HG03139 (cell line): ENCODE measurements around the gene GYPC.

Source experiments
- ATAC-seq: cut with Tn5 transposase; IDR thresholded peaks from one replicate; pipeline ENCODE4 v1.9.1; 2021; ENCODE audit not compliant: unreplicated experiment

The GYPC gene

DNA sequence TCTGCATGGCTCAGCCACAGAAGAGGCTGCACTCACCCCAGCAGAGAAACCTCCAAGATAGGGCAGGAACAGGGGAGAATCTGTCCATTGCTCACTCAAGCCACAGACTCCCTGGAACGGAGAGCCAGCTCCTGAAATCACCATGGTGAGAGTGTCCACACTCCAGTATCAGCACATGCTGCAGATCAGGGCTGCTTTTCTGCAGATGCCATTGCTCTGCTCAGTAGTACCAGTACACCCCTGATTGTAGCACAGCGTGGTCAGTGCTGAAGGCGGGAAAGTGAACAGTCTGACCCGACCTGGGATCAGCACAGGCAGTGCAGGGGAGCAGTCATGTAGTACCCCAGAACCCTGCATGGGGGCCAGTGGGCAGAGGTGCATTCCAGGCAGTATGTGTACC is 73.9 kb downstream of the GYPC start:
- no peak for ATAC-seq

DNA sequence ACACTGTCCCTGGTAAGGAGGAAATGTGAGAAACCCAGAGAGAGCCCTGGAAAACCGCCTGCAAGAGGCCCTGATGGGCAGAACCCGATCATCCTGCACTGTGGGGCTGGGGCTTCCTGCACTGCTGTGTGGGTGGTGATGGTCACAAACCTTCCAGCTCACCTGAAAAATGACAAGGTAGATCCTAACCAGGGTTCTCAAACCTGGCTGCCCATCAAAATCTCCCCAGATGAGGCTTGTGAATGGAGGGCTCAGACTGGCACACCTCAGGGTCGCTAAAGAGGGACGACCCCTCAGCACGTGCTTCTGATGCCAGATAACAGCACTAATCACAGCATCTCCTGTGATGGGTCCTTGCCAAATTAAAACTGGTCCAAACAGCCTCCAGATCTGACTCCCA is 74.7 kb downstream of the GYPC start:
- no peak for ATAC-seq

DNA sequence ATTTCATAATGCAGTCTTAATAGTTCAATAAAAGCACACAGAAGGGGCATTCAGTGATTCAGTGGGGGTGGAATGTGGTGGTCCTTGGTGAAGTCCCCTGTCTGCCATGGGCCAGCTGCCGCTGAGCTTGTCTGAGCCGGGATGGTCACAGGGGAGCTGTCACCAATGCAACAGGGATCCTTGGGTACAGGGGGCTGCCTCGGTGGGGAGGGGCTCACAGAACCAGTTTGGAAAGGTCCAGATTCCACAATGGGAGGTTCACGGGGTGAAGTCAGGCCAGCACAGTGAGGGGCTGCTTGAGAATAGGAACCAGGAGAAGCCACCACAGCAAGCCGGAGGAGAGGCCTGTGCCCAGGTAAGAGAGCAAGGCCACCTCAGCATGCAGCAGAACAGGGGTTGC is 75.4 kb downstream of the GYPC start:
- ATAC-seq: no peak

DNA sequence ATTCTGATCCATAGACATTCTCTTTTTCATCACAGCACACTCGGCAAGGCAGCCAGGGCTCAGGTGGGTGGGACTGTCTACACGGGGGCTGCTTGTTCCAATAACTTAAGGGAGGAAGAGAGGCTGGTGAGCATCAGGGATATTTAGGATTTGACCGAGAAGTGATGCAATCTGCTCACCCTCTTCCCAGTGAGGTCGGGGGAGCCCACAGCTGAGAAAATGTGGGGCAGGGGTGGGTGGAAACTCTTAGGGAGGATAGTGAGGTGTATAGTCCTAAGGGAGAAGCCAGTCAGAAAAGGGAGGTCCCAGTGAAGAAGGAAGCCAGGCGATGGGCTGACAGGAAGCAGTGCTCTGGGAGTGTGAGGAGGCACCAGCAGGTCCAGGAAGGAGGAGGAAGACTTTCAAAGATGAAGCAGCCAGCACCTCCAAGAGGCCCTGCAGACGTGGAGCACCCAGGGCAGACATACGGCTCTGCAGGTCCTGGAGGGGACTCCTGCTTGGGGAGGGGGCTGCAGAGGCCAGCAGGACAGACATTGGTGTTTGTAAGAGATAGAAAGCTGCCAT is 76.8 kb downstream of the GYPC start:
- ATAC-seq: no peak

DNA sequence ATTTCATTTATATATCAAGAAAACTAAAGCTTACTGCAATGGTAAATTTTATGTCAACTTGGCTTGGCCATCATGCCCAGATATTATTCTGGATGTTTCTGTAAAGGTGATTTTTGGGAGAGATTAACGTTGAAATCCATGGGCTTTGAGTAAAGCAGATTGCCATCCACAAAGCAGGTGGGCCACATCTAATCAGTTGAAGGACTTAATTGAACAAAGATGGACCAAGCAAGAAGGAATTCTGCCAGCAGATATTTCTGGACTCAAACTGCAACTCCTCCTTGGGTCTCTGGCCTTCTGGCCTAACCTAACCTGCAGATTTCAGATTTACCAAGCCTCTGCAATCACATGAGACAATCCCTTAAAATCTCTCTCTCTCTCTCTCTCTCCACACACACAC is 77.8 kb downstream of the GYPC start:
- ATAC-seq: no peak

DNA sequence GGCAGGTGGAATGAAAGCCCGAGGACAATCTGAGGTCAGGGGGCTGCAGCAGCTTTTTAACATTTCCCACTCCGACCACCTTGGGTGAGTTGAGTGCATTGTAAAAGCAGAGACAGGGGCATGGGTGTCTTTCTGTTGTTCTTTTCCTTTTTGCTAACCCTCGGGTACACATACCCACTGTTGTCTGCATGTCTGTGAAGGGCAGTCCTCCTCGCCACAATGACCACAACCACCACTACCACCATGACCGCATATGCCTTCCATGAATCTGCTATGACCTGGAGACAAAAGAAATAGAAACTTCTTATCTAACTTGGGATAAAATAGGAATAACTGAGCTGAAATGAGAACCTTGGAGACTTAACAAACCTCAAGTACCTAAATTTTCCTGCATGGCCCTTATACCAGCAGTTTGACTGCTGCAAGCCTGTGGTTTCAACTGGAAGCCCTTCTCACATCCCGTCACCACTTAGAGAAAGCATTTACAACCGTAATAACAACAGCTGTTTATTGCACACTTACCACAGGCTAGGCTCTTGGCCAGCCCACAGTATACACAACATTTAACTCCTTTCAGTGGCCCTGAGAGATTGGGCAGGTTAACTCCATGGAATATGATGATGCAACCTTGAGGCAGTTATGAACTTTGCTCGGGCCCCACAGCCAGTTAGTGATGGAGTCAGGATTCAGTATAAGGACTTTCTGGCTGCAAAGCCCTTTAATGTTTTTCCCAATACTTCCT is 80.3 kb downstream of the GYPC start:
- no peak for ATAC-seq

DNA sequence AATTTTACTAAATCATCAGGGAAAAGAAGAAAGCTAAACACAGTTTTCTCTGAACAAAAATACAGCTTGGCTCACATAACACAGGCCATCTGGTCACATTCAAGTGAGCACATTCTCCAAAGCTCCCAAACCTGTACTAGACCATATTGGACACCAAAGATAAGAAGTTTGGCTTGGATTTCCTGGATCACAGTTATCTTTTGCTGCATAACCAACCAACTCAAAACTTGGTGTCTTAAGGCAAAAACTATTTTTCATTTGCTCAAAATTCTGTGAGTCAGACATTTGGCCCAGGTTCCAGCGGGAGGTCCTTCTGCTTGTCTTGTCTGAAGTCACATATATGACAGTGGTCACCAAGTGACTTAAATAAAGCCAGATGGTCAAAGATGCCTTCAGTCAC is 83.2 kb downstream of the GYPC start:
- no peak for ATAC-seq

DNA sequence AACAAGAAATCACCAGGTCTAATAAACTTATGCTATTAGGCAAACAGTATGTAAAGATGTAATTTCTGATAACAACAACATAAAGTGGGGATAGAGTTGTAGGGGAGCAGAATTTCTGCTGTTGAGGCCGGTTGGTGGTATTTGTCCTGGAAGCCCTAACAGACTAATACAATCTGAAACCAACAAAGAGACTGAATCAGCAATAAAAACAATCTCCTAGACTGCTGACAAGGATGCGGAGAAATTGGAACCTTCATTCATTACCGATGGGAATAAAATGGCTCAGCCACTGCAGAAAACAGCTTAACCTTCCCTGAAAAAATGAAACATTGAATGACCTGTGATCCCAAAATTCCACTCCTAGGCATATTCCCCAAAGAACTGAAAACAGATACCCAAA is 88.7 kb downstream of the GYPC start:
- no peak for ATAC-seq
